Neural cell (in vitro differentiated cells): ENCODE results near the gene CTBP2.

ENCODE experiments used
- CTCF ChIP-seq: fragments of 450-650 bp; IDR thresholded peaks from 2 replicates; pipeline ENCODE4 v1.5.1; 2014; ENCODE audit warnings: antibody characterized with exemption, mild to moderate bottlenecking, moderate library complexity; ENCODE audit not compliant: poor library complexity, severe bottlenecking
- EP300 ChIP-seq: fragments of 450-650 bp; conservative IDR thresholded peaks from 2 replicates; pipeline ENCODE4 v1.6.1; 2014; ENCODE audit warnings: antibody characterized with exemption, mild to moderate bottlenecking, moderate library complexity; ENCODE audit not compliant: poor library complexity, severe bottlenecking
- EZH2 ChIP-seq: fragments of 200-600, 300-800 bp; shearing (Covaris generic), sonication (generic); IDR thresholded peaks from 2 replicates; pipeline ENCODE4 v1.6.1; 2014; ENCODE audit warnings: antibody characterized with exemption, low read length, borderline replicate concordance, mild to moderate bottlenecking; ENCODE audit not compliant: insufficient read depth, poor library complexity, severe bottlenecking
- MXI1 ChIP-seq: fragments of 450-650 bp; conservative IDR thresholded peaks from 2 replicates; pipeline ENCODE4 v1.6.1; 2014; ENCODE audit warnings: antibody characterized with exemption, mild to moderate bottlenecking; ENCODE audit not compliant: poor library complexity, severe bottlenecking
- POLR2AphosphoS5 ChIP-seq: IDR thresholded peaks from 2 replicates; pipeline ENCODE4 v1.6.1; 2012
- SMC3 ChIP-seq: fragments of 450-650 bp; conservative IDR thresholded peaks from 2 replicates; pipeline ENCODE4 v1.6.1; 2014; ENCODE audit warnings: antibody characterized with exemption, mild to moderate bottlenecking, moderate library complexity; ENCODE audit not compliant: poor library complexity
- TAF1 ChIP-seq: IDR thresholded peaks from 2 replicates; pipeline ENCODE4 v1.6.1; 2012; ENCODE audit warnings: low read depth
- TF ChIP-seq, protein P1 (sequence below): IDR thresholded peaks from 2 replicates; pipeline ENCODE4 v1.6.1; 2012; ENCODE audit warnings: borderline replicate concordance

DNA sequence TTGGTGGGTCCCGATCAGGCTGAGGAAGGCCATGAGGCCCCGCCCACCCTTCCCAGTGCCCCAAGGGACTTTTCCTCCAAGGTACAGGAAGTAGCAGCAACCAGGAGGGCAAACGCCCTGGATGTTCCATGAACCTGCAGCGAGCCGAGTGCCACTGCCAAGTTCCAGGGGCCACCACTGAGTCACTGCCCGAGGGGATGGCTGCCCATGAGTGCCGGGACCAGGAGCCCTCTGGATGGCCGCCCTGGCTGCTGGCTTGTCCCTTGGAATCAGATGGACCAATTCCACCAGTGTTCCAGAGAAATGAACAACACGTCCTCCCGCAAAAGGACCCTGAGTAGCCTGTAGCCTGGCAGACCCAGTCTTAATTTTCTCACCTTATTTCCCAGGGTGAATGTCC lies 144.2 kb downstream of the CTBP2 start:
- TF ChIP-seq, protein P1, sequence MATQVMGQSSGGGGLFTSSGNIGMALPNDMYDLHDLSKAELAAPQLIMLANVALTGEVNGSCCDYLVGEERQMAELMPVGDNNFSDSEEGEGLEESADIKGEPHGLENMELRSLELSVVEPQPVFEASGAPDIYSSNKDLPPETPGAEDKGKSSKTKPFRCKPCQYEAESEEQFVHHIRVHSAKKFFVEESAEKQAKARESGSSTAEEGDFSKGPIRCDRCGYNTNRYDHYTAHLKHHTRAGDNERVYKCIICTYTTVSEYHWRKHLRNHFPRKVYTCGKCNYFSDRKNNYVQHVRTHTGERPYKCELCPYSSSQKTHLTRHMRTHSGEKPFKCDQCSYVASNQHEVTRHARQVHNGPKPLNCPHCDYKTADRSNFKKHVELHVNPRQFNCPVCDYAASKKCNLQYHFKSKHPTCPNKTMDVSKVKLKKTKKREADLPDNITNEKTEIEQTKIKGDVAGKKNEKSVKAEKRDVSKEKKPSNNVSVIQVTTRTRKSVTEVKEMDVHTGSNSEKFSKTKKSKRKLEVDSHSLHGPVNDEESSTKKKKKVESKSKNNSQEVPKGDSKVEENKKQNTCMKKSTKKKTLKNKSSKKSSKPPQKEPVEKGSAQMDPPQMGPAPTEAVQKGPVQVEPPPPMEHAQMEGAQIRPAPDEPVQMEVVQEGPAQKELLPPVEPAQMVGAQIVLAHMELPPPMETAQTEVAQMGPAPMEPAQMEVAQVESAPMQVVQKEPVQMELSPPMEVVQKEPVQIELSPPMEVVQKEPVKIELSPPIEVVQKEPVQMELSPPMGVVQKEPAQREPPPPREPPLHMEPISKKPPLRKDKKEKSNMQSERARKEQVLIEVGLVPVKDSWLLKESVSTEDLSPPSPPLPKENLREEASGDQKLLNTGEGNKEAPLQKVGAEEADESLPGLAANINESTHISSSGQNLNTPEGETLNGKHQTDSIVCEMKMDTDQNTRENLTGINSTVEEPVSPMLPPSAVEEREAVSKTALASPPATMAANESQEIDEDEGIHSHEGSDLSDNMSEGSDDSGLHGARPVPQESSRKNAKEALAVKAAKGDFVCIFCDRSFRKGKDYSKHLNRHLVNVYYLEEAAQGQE: no peak
- TF ChIP-seq CTCF: no peak
- no peak for TF ChIP-seq EZH2
- no peak for TF ChIP-seq SMC3
- TF ChIP-seq MXI1: no peak
- TF ChIP-seq POLR2AphosphoS5: no peak
- no peak for TF ChIP-seq EP300
- TF ChIP-seq TAF1: no peak
